Hepatocyte (in vitro differentiated cells): ENCODE data around the gene CYP4F12. TPM values are rescaled to one million over a fixed set of nuclear protein-coding genes. Genes with fewer than 3 reads are reported as not detected.

Source experiments
- DNase-seq: peaks from one replicate; pipeline ENCODE4 v3.0.0-alpha.2; 2016; ENCODE audit warnings: low spot score
- H2AFZ ChIP-seq: fragments of 200-600 bp; sonication (generic); 2 replicates; pipeline ENCODE4 v1.6.0; 2016; ENCODE audit warnings: antibody characterized with exemption, mild to moderate bottlenecking
- H3K27ac ChIP-seq: fragments of 200-600 bp; sonication (generic); 2 replicates; pipeline ENCODE4 v1.5.1; 2016; ENCODE audit warnings: mild to moderate bottlenecking
- H3K27me3 ChIP-seq: fragments of 200-600 bp; sonication (generic); 2 replicates; pipeline ENCODE4 v1.6.1; 2016
- H3K36me3 ChIP-seq: fragments of 200-600 bp; sonication (generic); replicated peaks from 2 replicates; pipeline ENCODE4 v1.5.1; 2016; ENCODE audit warnings: low read depth; ENCODE audit not compliant: insufficient read depth
- H3K4me1 ChIP-seq: fragments of 200-600 bp; sonication (generic); 2 replicates; pipeline ENCODE4 v1.5.1; 2016; ENCODE audit warnings: mild to moderate bottlenecking, moderate library complexity; ENCODE audit not compliant: insufficient read depth
- H3K4me2 ChIP-seq: fragments of 200-600 bp; sonication (generic); 2 replicates; pipeline ENCODE4 v1.6.0; 2016
- H3K4me3 ChIP-seq: fragments of 200-600 bp; sonication (generic); 2 replicates; pipeline ENCODE4 v1.5.1; 2016; ENCODE audit warnings: mild to moderate bottlenecking
- H3K79me2 ChIP-seq: fragments of 200-600 bp; sonication (generic); 2 replicates; pipeline ENCODE4 v1.6.0; 2017; ENCODE audit warnings: mild to moderate bottlenecking
- H3K9me2 ChIP-seq: fragments of 200-600 bp; sonication (generic); replicated peaks from 2 replicates; pipeline ENCODE4 v1.6.0; 2017; ENCODE audit warnings: mild to moderate bottlenecking; ENCODE audit not compliant: insufficient read depth
- H3K9me3 ChIP-seq: fragments of 200-600 bp; sonication (generic); 2 replicates; pipeline ENCODE4 v1.5.1; 2016; ENCODE audit warnings: low read depth, mild to moderate bottlenecking
- H4K20me1 ChIP-seq: fragments of 200-600 bp; sonication (generic); 2 replicates; pipeline ENCODE4 v1.6.0; 2016; ENCODE audit warnings: mild to moderate bottlenecking; ENCODE audit not compliant: insufficient read depth, poor library complexity, severe bottlenecking
- CTCF ChIP-seq: fragments of 200-600 bp; sonication (generic); IDR thresholded peaks from 2 replicates; pipeline ENCODE4 v1.5.1; 2016; ENCODE audit warnings: antibody characterized with exemption, mild to moderate bottlenecking; ENCODE audit not compliant: poor library complexity
- EZH2 ChIP-seq: fragments of 200-600 bp; sonication (generic); IDR thresholded peaks from 2 replicates; pipeline ENCODE4 v1.6.1; 2016; ENCODE audit warnings: antibody characterized with exemption, mild to moderate bottlenecking, borderline replicate concordance
- EZH2phosphoT487 ChIP-seq: fragments of 200-600 bp; sonication (generic); IDR thresholded peaks from one replicate; pipeline ENCODE4 v1.6.1; 2018; ENCODE audit warnings: antibody characterized with exemption, mild to moderate bottlenecking, low read depth, moderate library complexity; ENCODE audit not compliant: unreplicated experiment, severe bottlenecking
- WGBS: methylation state at CpG from one replicate; pipeline ENCODE4 v1.1.6; 2016; ENCODE audit warnings: low lambda C conversion rate; ENCODE audit errors: missing lambda C conversion rate; 5-methylcytosine and 5-hydroxymethylcytosine counted together
- polyA plus RNA-seq: library from polyadenylated mRNA; unstranded; fragments of >200 nt; fragmentation: Nextera tagmentation; extraction: Ambion mirVana; gene quantifications from 2 replicates; pipeline ENCODE4 v1.2.1, GENCODE V29; 2016
- total RNA-seq: library from RNA; depleted of rRNA; stranded (reverse); fragments of >200 nt; gene quantifications from 2 replicates; pipeline ENCODE4 v1.2.3, GENCODE V29; 2014

Gene CYP4F12
- total and polyA plus RNA-seq, 2 experiments from 2014 or later, result 3.1 to 3.8 TPM

DNA sequence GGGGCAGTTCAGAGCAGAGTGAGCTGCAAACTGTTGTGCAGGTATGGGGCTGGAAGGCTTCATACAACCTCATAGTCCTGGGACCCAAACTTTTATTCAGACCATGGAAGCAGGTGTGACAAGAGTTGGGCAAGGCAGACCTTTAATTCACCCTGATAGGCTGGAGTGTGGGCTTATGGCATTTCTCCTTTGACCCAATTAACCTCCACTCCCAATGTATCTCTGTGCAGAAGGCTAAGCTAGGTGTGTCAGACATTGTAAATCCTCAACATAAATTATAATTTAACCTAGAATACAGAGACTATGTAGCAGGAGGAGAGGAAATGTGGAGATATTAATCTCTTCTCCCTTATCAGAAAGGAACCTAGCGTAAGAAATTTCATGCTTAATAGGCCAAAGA, 42.8 kb downstream of the CYP4F12 start:
- H3K36me3 ChIP-seq, result no peaks in the 10 kb centered on the region
- H3K27me3 ChIP-seq, result no peaks in the 10 kb centered on the region
- H3K9me3 ChIP-seq, result no peaks in the 10 kb centered on the region
- TF ChIP-seq EZH2phosphoT487, result no peak
- TF ChIP-seq CTCF, result no peak
- no peak for TF ChIP-seq EZH2
- no peak for DNase-seq
- no peak overlapping the region for H3K27ac ChIP-seq
- H3K9me2 ChIP-seq, result no peaks in the 10 kb centered on the region
- no peak overlapping the region for H3K4me3 ChIP-seq
- no peak overlapping the region for H2AFZ ChIP-seq
- no peaks in the 10 kb centered on the region for H3K79me2 ChIP-seq
- H4K20me1 ChIP-seq, result no peaks in the 10 kb centered on the region
- H3K4me2 ChIP-seq, result no peak overlapping the region
- no peaks in the 10 kb centered on the region for H3K4me1 ChIP-seq
- 81% methylated on average over 1 of the region's 1 CpG for WGBS

- H3K4me3 ChIP-seq, result no peak overlapping the region
- no peaks in the 10 kb centered on the region for H3K79me2 ChIP-seq
Observed at GRCh38 chr19:15717809-15718208, 44.9 kb downstream of the CYP4F12 start.

DNA sequence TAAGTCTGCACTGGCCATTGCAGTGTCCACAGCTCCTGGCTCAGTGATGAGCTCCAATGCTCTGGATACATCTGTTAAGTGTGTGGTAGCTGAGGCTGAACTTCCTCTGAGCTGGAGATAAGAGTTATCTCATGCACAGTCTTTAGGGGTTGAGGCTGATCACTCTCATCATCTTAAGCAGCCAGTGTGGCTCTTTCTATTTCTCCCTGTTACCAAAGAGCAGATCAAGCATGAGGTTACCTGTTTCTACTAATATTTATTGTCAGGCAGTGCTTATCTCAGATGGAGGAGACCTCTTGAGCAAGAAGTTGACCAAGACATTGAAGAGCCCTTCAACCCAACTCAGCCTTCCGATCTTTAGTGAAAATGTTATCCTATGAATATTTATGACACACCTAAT, 48.4 kb downstream of the CYP4F12 start:
- Histone ChIP-seq H4K20me1 (no peaks in the 10 kb centered on the region), H3K4me1 (no peaks in the 10 kb centered on the region), H2AFZ (no peak overlapping the region), H3K4me2 (no peak overlapping the region), H3K27me3 (no peaks in the 10 kb centered on the region), H3K27ac (no peak overlapping the region), H3K9me2 (no peaks in the 10 kb centered on the region), H3K9me3 (peaks cover 3% of the 10 kb centered on the region), H3K36me3 (no peaks in the 10 kb centered on the region), H3K4me3 (no peak overlapping the region), H3K79me2 (no peaks in the 10 kb centered on the region)
- WGBS, result 53% methylated on average over 1 of the region's 1 CpG
- DNase-seq, result no peak
- no peak for TF ChIP-seq EZH2
- TF ChIP-seq CTCF, result no peak
- no peak for TF ChIP-seq EZH2phosphoT487

More at GRCh38 chr19:15717809-15718208, 44.9 kb downstream of the CYP4F12 start:
- Histone ChIP-seq H3K4me1 (no peaks in the 10 kb centered on the region), H4K20me1 (no peaks in the 10 kb centered on the region), H3K4me2 (no peak overlapping the region), H2AFZ (no peak overlapping the region), H3K9me2 (no peaks in the 10 kb centered on the region), H3K27me3 (no peaks in the 10 kb centered on the region), H3K36me3 (no peaks in the 10 kb centered on the region), H3K9me3 (peaks cover 3% of the 10 kb centered on the region), H3K27ac (no peak overlapping the region)
- DNase-seq, result no peak
- TF ChIP-seq CTCF (no peak), EZH2phosphoT487 (no peak), EZH2 (no peak)
- 69% methylated on average over 6 of the region's 6 CpGs for WGBS

- Histone ChIP-seq H3K4me1 (no peaks in the 10 kb centered on the region), H3K27ac (no peak overlapping the region), H3K9me2 (no peaks in the 10 kb centered on the region), H2AFZ (no peak overlapping the region), H4K20me1 (no peaks in the 10 kb centered on the region), H3K79me2 (no peaks in the 10 kb centered on the region), H3K9me3 (peaks cover 3% of the 10 kb centered on the region), H3K4me3 (no peak overlapping the region), H3K27me3 (no peaks in the 10 kb centered on the region), H3K4me2 (no peak overlapping the region), H3K36me3 (no peaks in the 10 kb centered on the region)
- TF ChIP-seq CTCF (no peak), EZH2 (no peak), EZH2phosphoT487 (no peak)
- no peak for DNase-seq
- 87% methylated on average over 24 of the region's 25 CpGs for WGBS
Observed at GRCh38 chr19:15722956-15723355, 50.1 kb downstream of the CYP4F12 start.
